GM19468 (cell line): ENCODE results near the gene HIF1AN.
"Not testable (repeated sequence)": the region's sequence is repeated elsewhere in the genome, so short reads cannot be mapped to it uniquely, and the experiment has no call there.

Experiments
- ATAC-seq: cut with Tn5 transposase; IDR thresholded peaks from one replicate; pipeline ENCODE4 v1.9.1; 2021; ENCODE audit warnings: mild to moderate bottlenecking, moderate library complexity, moderate number of reproducible peaks; ENCODE audit not compliant: unreplicated experiment; ENCODE audit errors: extremely low read depth

Gene HIF1AN

GRCh38 chr10:100565206-100565985, 29.7 kb downstream of the HIF1AN start:
- no peak for ATAC-seq

- no peak for ATAC-seq
These were observed 30.8 kb downstream of the HIF1AN start for GRCh38 chr10:100566561-100566960.

- ATAC-seq: no peak
These were observed 31.5 kb downstream of the HIF1AN start for GRCh38 chr10:100567249-100567648.

- ATAC-seq: no peak
These were observed 32.1 kb downstream of the HIF1AN start for GRCh38 chr10:100567826-100568225.

GRCh38 chr10:100568912-100569311, 33.2 kb downstream of the HIF1AN start:
- no peak for ATAC-seq

- no peak for ATAC-seq
These were observed 34.1 kb downstream of the HIF1AN start for GRCh38 chr10:100569687-100570481.

- ATAC-seq: no peak
These were observed 34.8 kb downstream of the HIF1AN start for GRCh38 chr10:100570506-100570905.

GRCh38 chr10:100571084-100571856, 35.5 kb downstream of the HIF1AN start:
- no peak for ATAC-seq

- not testable (repeated sequence) for ATAC-seq
These were observed 39.4 kb downstream of the HIF1AN start for GRCh38 chr10:100575146-100575545.

- no peak for ATAC-seq
These were observed 40.0 kb downstream of the HIF1AN start for GRCh38 chr10:100575585-100576281.

- no peak for ATAC-seq
These were observed 40.5 kb downstream of the HIF1AN start for GRCh38 chr10:100576282-100576635.

- no peak for ATAC-seq
These were observed 43.7 kb downstream of the HIF1AN start for GRCh38 chr10:100579261-100580090.

GRCh38 chr10:100586959-100587358, 51.2 kb downstream of the HIF1AN start:
- no peak for ATAC-seq

- no peak for ATAC-seq
These were observed 62.4 kb downstream of the HIF1AN start for GRCh38 chr10:100598166-100598565.

- no peak for ATAC-seq
These were observed 64.5 kb downstream of the HIF1AN start for GRCh38 chr10:100600218-100600617.

GRCh38 chr10:100607439-100607838, 71.7 kb downstream of the HIF1AN start:
- ATAC-seq: no peak
